HepG2 (cell line): ENCODE data around the gene LIME1. TPM values are rescaled to one million over a fixed set of nuclear protein-coding genes. Genes with fewer than 3 reads are reported as not detected.

ENCODE experiments used
- BCLAF1 ChIP-seq: fragments of 450-650 bp; IDR thresholded peaks from 2 replicates; pipeline ENCODE4 v1.6.1; 2017; ENCODE audit warnings: mild to moderate bottlenecking
- JUND ChIP-seq: sonication (generic); formaldehyde crosslinking; IDR thresholded peaks from 2 replicates; pipeline ENCODE4 v1.8.0; 2022; ENCODE audit warnings: mild to moderate bottlenecking, missing genetic modification reagents
- MATR3 ChIP-seq: sonication (generic); formaldehyde crosslinking; IDR thresholded peaks from 2 replicates; pipeline ENCODE4 v1.4.0; 2020; ENCODE audit warnings: missing genetic modification reagents
- POGK ChIP-seq: sonication (generic); formaldehyde crosslinking; conservative IDR thresholded peaks from 2 replicates; pipeline ENCODE4 v1.8.0; 2022; ENCODE audit warnings: mild to moderate bottlenecking, moderate library complexity, missing genetic modification reagents
- RBFOX2 ChIP-seq: fragments of 200-400 bp; formaldehyde crosslinking; IDR thresholded peaks from 2 replicates; pipeline ENCODE4 v1.6.1; 2017; ENCODE audit warnings: low read depth, mild to moderate bottlenecking, low read length
- RERE ChIP-seq: IDR thresholded peaks from 2 replicates; pipeline ENCODE4 v1.6.1; 2016; ENCODE audit warnings: low read depth, missing genetic modification reagents, missing compliant biosample characterization
- SNAPC2 ChIP-seq: sonication (generic); formaldehyde crosslinking; IDR thresholded peaks from 2 replicates; pipeline ENCODE4 v1.8.1; 2022; ENCODE audit warnings: mild to moderate bottlenecking, missing genetic modification reagents
- ZBTB7B ChIP-seq: sonication (generic); formaldehyde crosslinking; IDR thresholded peaks from 2 replicates; pipeline ENCODE4 v1.4.0; 2020; ENCODE audit warnings: missing genetic modification reagents
- ZC3H13 ChIP-seq: sonication (generic); formaldehyde crosslinking; IDR thresholded peaks from 2 replicates; pipeline ENCODE4 v1.8.1; 2023; ENCODE audit warnings: mild to moderate bottlenecking, missing genetic modification reagents, moderate library complexity
- ZFX ChIP-seq: sonication (generic); formaldehyde crosslinking; IDR thresholded peaks from 2 replicates; pipeline ENCODE4 v1.4.0; 2020; ENCODE audit warnings: mild to moderate bottlenecking, low read depth, missing genetic modification reagents, moderate library complexity
- ZNF138 ChIP-seq: sonication (generic); formaldehyde crosslinking; IDR thresholded peaks from 2 replicates; pipeline ENCODE4 v1.5.0; 2020; ENCODE audit warnings: mild to moderate bottlenecking, low read depth, missing genetic modification reagents
- ZNF264 ChIP-seq: sonication (generic); formaldehyde crosslinking; IDR thresholded peaks from 2 replicates; pipeline ENCODE4 v1.4.0; 2020; ENCODE audit warnings: missing genetic modification reagents
- ZNF280B ChIP-seq: sonication (generic); formaldehyde crosslinking; IDR thresholded peaks from 2 replicates; pipeline ENCODE4 v1.5.0; 2020; ENCODE audit warnings: missing genetic modification reagents, mild to moderate bottlenecking, borderline replicate concordance
- ZNF572 ChIP-seq: sonication (generic); formaldehyde crosslinking; IDR thresholded peaks from 2 replicates; pipeline ENCODE4 v1.5.1; 2020; ENCODE audit warnings: mild to moderate bottlenecking, missing genetic modification reagents
- ZNF850 ChIP-seq: sonication (generic); formaldehyde crosslinking; conservative IDR thresholded peaks from 2 replicates; pipeline ENCODE4 v1.9.0; 2021; ENCODE audit warnings: mild to moderate bottlenecking, missing genetic modification reagents
- polyA plus RNA-seq, 8 experiments: library from polyadenylated mRNA; depleted of rRNA in 3 of 8; stranded (reverse) in 7 of 8; unstranded in 1 of 8; fragments of >200 nt; fragmentation: Illumina TruSeq in 4 of 8; extraction: Trizol in 4 of 8; gene quantifications; 2 replicates each; pipeline versions ENCODE4 v1.2.1 to v1.2.3, GENCODE V29; 2011 to 2016; ENCODE audit warnings: low read depth in 4 of 8, missing spikeins in 1 of 8, mixed read lengths in 1 of 8; ENCODE audit not compliant: insufficient read depth in 1 of 8
- total RNA-seq, 5 experiments: library from RNA; depleted of rRNA; stranded (reverse); fragments of >200 nt; fragmentation: Illumina TruSeq; extraction: Trizol; gene quantifications; 2 replicates each; pipeline ENCODE4 v1.2.3, GENCODE V29; 2016; ENCODE audit warnings: low read depth in 1 of 5

The LIME1 gene
- total and polyA plus RNA-seq, 2 of the 13 experiments (the other 11 are each of a cell fraction or from before 2014, with no cell fraction given), result 13.0 to 61.5 TPM

GRCh38 chr20:63697357-63697867, 39.1 kb upstream of the LIME1 start (continued):
- TF ChIP-seq POGK (CRISPR knock-in tag) (peak; percentile 44; the same call in 1 of the 2 replicates), ZBTB7B (0 out of 2 replicates have a peak, but pooled peaks have one; percentile 12), RBFOX2 (0 out of 2 replicates have a peak, but pooled peaks have one; percentile 5), ZNF572 (CRISPR knock-in tag) (no peak), BCLAF1 (no peak), MATR3 (CRISPR knock-in tag) (peak; percentile 20; the same call in 1 of the 2 replicates), ZNF264 (CRISPR knock-in tag) (no peak), RERE (CRISPR knock-in tag) (no peak), JUND (no peak), ZC3H13 (CRISPR knock-in tag) (peak; percentile 71; the same call in 1 of the 2 replicates), ZNF138 (CRISPR knock-in tag) (no peak), SNAPC2 (CRISPR knock-in tag) (no peak), ZNF850 (CRISPR knock-in tag) (0 out of 2 replicates have a peak, but pooled peaks have one; percentile 63), ZNF280B (CRISPR knock-in tag) (0 out of 2 replicates have a peak, but pooled peaks have one; percentile 19), ZFX (0 out of 2 replicates have a peak, but pooled peaks have one; percentile 17)
